Measurements from ENCODE around the gene SPG7. TPM values are rescaled to one million over a fixed set of nuclear protein-coding genes. Genes with fewer than 3 reads are reported as not detected.

Gene SPG7
- total RNA-seq, 1 donor from 2014 or later, result 123 TPM

GRCh38 chr16:89547291-89547690 is 39.1 kb downstream of the SPG7 start:
- DNase-seq, result no peak

- DNase-seq, result no peak
These were observed 39.7 kb downstream of the SPG7 start for GRCh38 chr16:89547860-89548259.

GRCh38 chr16:89548344-89549006 is 40.3 kb downstream of the SPG7 start:
- no peak for DNase-seq

GRCh38 chr16:89549007-89549700 is 41.0 kb downstream of the SPG7 start:
- no peak for DNase-seq

GRCh38 chr16:89550421-89551007 is 42.3 kb downstream of the SPG7 start:
- DNase-seq, result no peak

- no peak for DNase-seq
These were observed 44.1 kb downstream of the SPG7 start for GRCh38 chr16:89552329-89552728.

GRCh38 chr16:89552913-89553312 is 44.7 kb downstream of the SPG7 start:
- no peak for DNase-seq

- DNase-seq, result no peak
These were observed 45.5 kb downstream of the SPG7 start for GRCh38 chr16:89553733-89554132.

- DNase-seq, result no peak
These were observed 46.1 kb downstream of the SPG7 start for GRCh38 chr16:89554343-89554742.

GRCh38 chr16:89555265-89555664 is 47.1 kb downstream of the SPG7 start:
- DNase-seq, result no peak

- no peak for DNase-seq
These were observed 47.6 kb downstream of the SPG7 start for GRCh38 chr16:89555780-89556179.

- peak; percentile 81 for DNase-seq
These were observed 48.8 kb downstream of the SPG7 start for GRCh38 chr16:89556750-89557689.

- no peak for DNase-seq
These were observed 49.7 kb downstream of the SPG7 start for GRCh38 chr16:89557690-89558490.

GRCh38 chr16:89560378-89561141 is 52.4 kb downstream of the SPG7 start, which contains the start of gene RPL13:
TSS of gene RPL13 (plus strand) at chr16:89560682. CDS start at chr16:89560960, 278 bp downstream.
- peak; percentile 98 for DNase-seq

- DNase-seq, result no peak
These were observed 53.1 kb downstream of the SPG7 start for GRCh38 chr16:89561142-89561883.

GRCh38 chr16:89561884-89562599 is 53.8 kb downstream of the SPG7 start:
- DNase-seq, result no peak

GRCh38 chr16:89562939-89563338 is 54.7 kb downstream of the SPG7 start:
- DNase-seq, result no peak

- DNase-seq, result no peak
These were observed 55.6 kb downstream of the SPG7 start for GRCh38 chr16:89563639-89564392.
